HEK293T (cell line): ENCODE data around the gene POLR2C.

ENCODE experiments used
- CTCF ChIA-PET: fragments of 350-600 bp; formaldehyde crosslinking; extraction: SDS; loops from one replicate; lab custom pipeline; 2021; ENCODE audit warnings: antibody characterized with exemption, inconsistent platforms; lab: Yijun Ruan, JAX
- POLR2A ChIA-PET: fragments of 350-600 bp; formaldehyde crosslinking; extraction: SDS; loops from one replicate; lab custom pipeline; 2020; ENCODE audit warnings: antibody characterized with exemption, inconsistent platforms; lab: Yijun Ruan, JAX
- DNase-seq: peaks from one replicate; pipeline ENCODE4 v3.0.0; 2012; ENCODE audit warnings: mixed read lengths; ENCODE audit errors: extremely low spot score
- ARNT ChIP-seq: fragments of 450-650 bp; IDR thresholded peaks from 2 replicates; pipeline ENCODE4 v1.6.1; 2017; ENCODE audit warnings: mild to moderate bottlenecking
- BHLHE40 ChIP-seq: fragments of 450-650 bp; IDR thresholded peaks from 2 replicates; pipeline ENCODE4 v1.6.1; 2016; ENCODE audit warnings: mild to moderate bottlenecking, moderate library complexity, borderline replicate concordance
- CTBP1 ChIP-seq: fragments of 450-650 bp; IDR thresholded peaks from 2 replicates; pipeline ENCODE4 v1.6.1; 2016; ENCODE audit warnings: borderline replicate concordance
- ELF4 ChIP-seq: fragments of 450-650 bp; IDR thresholded peaks from 2 replicates; pipeline ENCODE4 v1.6.1; 2017; ENCODE audit warnings: antibody characterized with exemption
- FOXA1 ChIP-seq: fragments of 450-650 bp; IDR thresholded peaks from 2 replicates; pipeline ENCODE4 v1.6.1; 2016; ENCODE audit warnings: mild to moderate bottlenecking
- FOXK2 ChIP-seq: fragments of 450-650 bp; IDR thresholded peaks from 2 replicates; pipeline ENCODE4 v1.6.1; 2016; ENCODE audit warnings: mild to moderate bottlenecking
- FOXM1 ChIP-seq: fragments of 450-650 bp; IDR thresholded peaks from 2 replicates; pipeline ENCODE4 v1.6.1; 2017; ENCODE audit warnings: mild to moderate bottlenecking, borderline replicate concordance
- HDGF ChIP-seq: fragments of 450-650 bp; IDR thresholded peaks from 2 replicates; pipeline ENCODE4 v1.6.1; 2017; ENCODE audit warnings: antibody characterized with exemption, borderline replicate concordance
- L3MBTL2 ChIP-seq: fragments of 450-650 bp; conservative IDR thresholded peaks from 2 replicates; pipeline ENCODE4 v1.6.1; 2016; ENCODE audit warnings: mild to moderate bottlenecking
- LEF1 ChIP-seq: fragments of 450-650 bp; IDR thresholded peaks from 2 replicates; pipeline ENCODE4 v1.6.1; 2017; ENCODE audit warnings: mild to moderate bottlenecking, borderline replicate concordance
- NFRKB ChIP-seq: fragments of 450-650 bp; IDR thresholded peaks from 2 replicates; pipeline ENCODE4 v1.6.1; 2016; ENCODE audit warnings: mild to moderate bottlenecking, moderate library complexity
- PKNOX1 ChIP-seq: fragments of 450-650 bp; IDR thresholded peaks from 2 replicates; pipeline ENCODE4 v1.6.1; 2016
- SP1 ChIP-seq: fragments of 450-650 bp; IDR thresholded peaks from 2 replicates; pipeline ENCODE4 v1.6.1; 2017
- SUZ12 ChIP-seq: fragments of 450-650 bp; IDR thresholded peaks from 2 replicates; pipeline ENCODE4 v1.6.1; 2016; ENCODE audit warnings: mild to moderate bottlenecking
- TARDBP ChIP-seq: fragments of 450-650 bp; IDR thresholded peaks from 2 replicates; pipeline ENCODE4 v1.6.1; 2016
- ZNF384 ChIP-seq: fragments of 450-650 bp; IDR thresholded peaks from 2 replicates; pipeline ENCODE4 v1.6.1; 2016

Gene POLR2C

GRCh38 chr16:57422026-57422944 is 40.2 kb upstream of the POLR2C start:
- POLR2A ChIA-PET = interaction anchor here (0.6 to 1.7 kb wide), 2 partner anchors 25 to 122 kb away, joined by 3 to 7 read pairs; partner anchors contain the start of genes CIAPIN1 and COQ9
- TF ChIP-seq SP1 (no peak), FOXK2 (no peak), PKNOX1 (no peak), CTBP1 (no peak), LEF1 (no peak), TARDBP (no peak), L3MBTL2 (no peak), BHLHE40 (no peak), SUZ12 (no peak), HDGF (no peak), ZNF384 (no peak)
- CTCF ChIA-PET = interaction anchor here (0.6 to 1.4 kb wide), 5 partner anchors 63 to 330 kb away, joined by 3 to 5 read pairs (median 3); partner anchors contain the start of gene CPNE2
- DNase-seq = peak; percentile 55

DNA sequence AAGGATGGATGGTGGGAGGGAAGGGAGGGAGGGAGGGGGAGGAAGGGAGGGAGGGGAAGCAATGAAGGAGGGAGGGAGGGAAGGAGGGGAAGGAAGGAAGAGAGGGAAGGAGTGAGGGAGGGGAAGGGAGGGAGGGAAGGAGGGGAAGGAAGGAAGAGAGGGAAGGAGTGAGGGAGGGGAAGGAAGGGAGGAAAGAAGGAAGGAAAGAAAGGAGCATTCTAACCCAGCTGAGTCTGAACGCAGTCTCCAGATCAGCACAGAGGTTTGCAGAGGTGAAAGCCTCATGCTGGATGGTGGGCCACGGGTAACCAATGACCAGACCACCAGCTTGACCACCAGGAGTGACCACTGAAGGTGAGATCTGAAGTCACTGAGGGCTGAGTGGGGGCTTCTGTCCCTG is 39.3 kb upstream of the POLR2C start:
- TF ChIP-seq FOXA1 = no peak
- no peak for TF ChIP-seq PKNOX1
- TF ChIP-seq SUZ12 = no peak
- no peak for TF ChIP-seq SP1
- no peak for TF ChIP-seq L3MBTL2
- no peak for TF ChIP-seq BHLHE40
- no peak for TF ChIP-seq LEF1
- no peak for TF ChIP-seq ZNF384
- no peak for TF ChIP-seq CTBP1
- TF ChIP-seq FOXM1 = no peak
- TF ChIP-seq HDGF = no peak
- TF ChIP-seq NFRKB = no peak
- no peak for TF ChIP-seq ARNT
- no peak for TF ChIP-seq FOXK2
- no peak for TF ChIP-seq ELF4

GRCh38 chr16:57424583-57424982 is 37.9 kb upstream of the POLR2C start:
- ChIA-PET CTCF (interaction anchor here (0.6 kb wide), 2 partner anchors 81 to 98 kb away, joined by 3 read pairs; no protein-coding TSS in a partner anchor), POLR2A (interaction anchor here (0.8 kb wide), 1 partner anchor 239 kb away, joined by 3 read pairs; the partner anchor contains the start of gene PSME3IP1)
- TF ChIP-seq L3MBTL2 = no peak
- no peak for TF ChIP-seq ELF4
- TF ChIP-seq FOXK2 = no peak
- no peak for TF ChIP-seq TARDBP
- TF ChIP-seq HDGF = no peak
- TF ChIP-seq BHLHE40 = no peak
- no peak for TF ChIP-seq SP1
- TF ChIP-seq NFRKB = no peak
- TF ChIP-seq SUZ12 = no peak
- no peak for TF ChIP-seq CTBP1
- no peak for TF ChIP-seq LEF1
- TF ChIP-seq PKNOX1 = no peak
- TF ChIP-seq FOXM1 = no peak
- DNase-seq = no peak

More for the DNA sequence above, 39.3 kb upstream of the POLR2C start:
- no peak for DNase-seq
- POLR2A ChIA-PET = interaction anchor here (1.7 kb wide), 1 partner anchor 24 kb away, joined by 7 read pairs; the partner anchor contains the start of genes CIAPIN1 and COQ9
- CTCF ChIA-PET = interaction anchor here (0.8 to 1.4 kb wide), 2 partner anchors 62 to 97 kb away, joined by 3 read pairs; no protein-coding TSS in a partner anchor

- CTCF ChIA-PET = no interaction called here
- TF ChIP-seq L3MBTL2 (no peak), SP1 (no peak), LEF1 (no peak), TARDBP (no peak), FOXK2 (no peak)
- POLR2A ChIA-PET = no interaction called here
- DNase-seq = no peak
These were observed 36.1 kb upstream of the POLR2C start for GRCh38 chr16:57426356-57426755.

GRCh38 chr16:57427307-57427706 is 35.2 kb upstream of the POLR2C start:
- CTCF ChIA-PET = no interaction called here
- POLR2A ChIA-PET = no interaction called here
- DNase-seq = no peak
- TF ChIP-seq HDGF = no peak

- POLR2A ChIA-PET = no interaction called here
- TF ChIP-seq LEF1 (no peak), PKNOX1 (no peak), SP1 (no peak)
- no peak for DNase-seq
- CTCF ChIA-PET = no interaction called here
These were observed 34.7 kb upstream of the POLR2C start for GRCh38 chr16:57427824-57428223.
